ENCODE data around the gene RASGEF1C. TPM values are rescaled to one million over a fixed set of nuclear protein-coding genes. Genes with fewer than 3 reads are reported as not detected.

The RASGEF1C gene
- under 1 TPM in 1 of 2 donors, not detected in 1; 0.17 TPM for total RNA-seq
- long read RNA-seq, result 0 reads

DNA sequence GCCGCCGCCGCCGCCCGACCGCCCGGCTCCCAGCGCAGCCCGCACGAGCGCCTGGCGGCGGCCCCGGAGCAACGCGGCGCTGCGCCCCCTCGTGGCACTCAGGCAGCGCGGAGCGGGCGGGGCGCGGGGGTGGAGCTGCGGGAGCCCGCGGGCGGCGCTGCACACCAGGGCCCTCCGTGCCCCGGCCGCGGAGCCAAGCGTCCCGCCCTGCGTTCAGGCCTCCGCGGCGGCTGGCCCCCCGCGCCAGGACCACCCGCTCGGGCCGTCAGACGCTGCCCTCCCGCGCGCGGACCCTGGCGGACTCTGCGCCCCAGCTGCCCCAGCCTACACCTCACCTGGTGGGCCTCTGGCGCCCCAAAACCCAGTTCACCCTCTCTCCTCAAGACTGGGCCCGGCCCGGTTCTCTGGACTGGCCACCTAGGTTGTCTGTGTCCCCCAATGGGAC lies at the start of gene RASGEF1C:
Gene RASGEF1C (minus strand): TSS at position 75 of the 445 bp plus-strand sequence. CDS start 71,159 bp downstream, outside the sequence.
- intact Hi-C loops (cut with DNase I, micrococcal nuclease), result no loop called here
- ATAC-seq (peak; percentile 97), DNase-seq (peak in 1 of 2 donors; percentile 72)

DNA sequence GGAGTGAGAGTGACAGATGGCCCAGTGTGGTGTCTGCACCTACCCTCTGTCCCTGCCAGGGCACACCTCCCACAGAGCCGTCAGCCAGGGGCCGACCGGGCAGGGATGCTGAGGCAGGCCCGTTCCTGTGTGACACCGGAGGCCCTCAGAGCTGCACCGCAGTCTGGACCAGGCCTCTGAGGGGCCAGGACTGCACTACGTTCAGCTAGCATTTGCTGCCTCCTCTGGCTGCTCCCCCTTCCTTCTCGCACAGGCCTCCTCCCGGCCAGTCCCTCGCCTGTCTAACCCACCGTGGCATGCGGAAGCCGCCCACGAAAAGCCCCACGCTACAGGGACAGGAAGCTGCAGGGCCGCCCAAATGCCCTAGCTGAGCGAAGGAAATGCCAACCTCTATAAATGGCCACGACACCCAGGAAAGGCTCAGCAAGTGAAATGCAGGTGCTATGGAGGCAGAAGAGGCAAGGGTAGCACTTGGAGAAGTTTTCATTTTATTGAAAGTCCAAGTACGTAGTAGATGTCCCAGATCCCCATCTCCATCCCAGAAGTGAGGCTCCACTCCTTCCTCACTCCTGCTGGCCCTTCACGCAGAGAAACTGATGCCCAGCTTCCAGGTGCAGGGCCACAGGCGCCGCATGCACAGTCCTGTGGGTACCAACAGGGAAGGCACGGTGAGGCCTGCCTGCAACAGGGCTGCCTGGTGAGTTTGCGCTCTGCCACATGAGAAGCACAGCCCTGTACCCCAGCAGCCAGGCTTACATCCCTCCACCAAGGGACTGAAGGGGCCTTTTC lies 44.2 kb upstream of the RASGEF1C start:
- ATAC-seq, result no peak
- no peak for DNase-seq
- intact Hi-C loops (cut with DNase I, micrococcal nuclease), result no loop called here

DNA sequence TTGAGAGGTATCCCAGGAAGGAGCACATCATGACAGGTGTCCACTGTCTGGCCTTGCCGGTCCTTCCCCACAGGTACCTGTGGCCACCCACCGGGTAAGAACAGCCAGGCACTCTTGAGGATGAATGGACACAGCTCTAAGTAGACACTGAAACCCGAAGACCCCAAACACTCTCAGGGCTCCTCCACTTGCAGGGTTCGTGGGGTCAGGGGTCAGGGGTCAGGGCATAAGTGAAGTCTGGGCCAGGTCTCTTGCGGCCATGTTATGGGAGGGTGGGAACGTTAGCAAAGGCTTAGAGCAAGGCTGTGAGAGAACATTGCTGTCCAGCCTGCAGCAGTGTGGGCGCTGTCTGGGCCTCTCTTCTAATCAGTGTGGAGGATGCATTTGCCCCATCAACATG lies 42.9 kb upstream of the RASGEF1C start:
- DNase-seq (no peak), ATAC-seq (no peak)
- intact Hi-C loops (cut with DNase I, micrococcal nuclease), result no loop called here

DNA sequence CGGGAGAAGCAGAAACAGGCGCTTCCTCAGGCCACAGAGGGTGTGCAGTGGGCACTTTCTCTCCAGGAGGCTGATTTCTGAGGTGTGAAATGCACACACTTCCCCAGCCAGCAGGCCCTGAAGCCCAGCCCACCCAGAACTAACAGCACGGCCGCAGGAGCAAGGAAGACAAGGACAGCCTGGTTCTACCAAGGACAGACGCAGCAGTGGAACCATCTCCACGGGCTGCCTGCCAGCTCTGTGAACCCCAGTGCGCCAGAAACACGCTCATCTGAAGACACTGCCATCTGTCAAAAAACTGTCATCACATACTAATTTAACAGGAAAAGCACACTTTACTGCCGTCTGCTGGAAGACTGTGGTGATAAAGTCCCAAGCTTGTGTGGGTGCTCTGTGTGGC lies 42.1 kb upstream of the RASGEF1C start:
- DNase-seq (no peak), ATAC-seq (no peak)
- intact Hi-C loops (cut with DNase I, micrococcal nuclease), result no loop called here

DNA sequence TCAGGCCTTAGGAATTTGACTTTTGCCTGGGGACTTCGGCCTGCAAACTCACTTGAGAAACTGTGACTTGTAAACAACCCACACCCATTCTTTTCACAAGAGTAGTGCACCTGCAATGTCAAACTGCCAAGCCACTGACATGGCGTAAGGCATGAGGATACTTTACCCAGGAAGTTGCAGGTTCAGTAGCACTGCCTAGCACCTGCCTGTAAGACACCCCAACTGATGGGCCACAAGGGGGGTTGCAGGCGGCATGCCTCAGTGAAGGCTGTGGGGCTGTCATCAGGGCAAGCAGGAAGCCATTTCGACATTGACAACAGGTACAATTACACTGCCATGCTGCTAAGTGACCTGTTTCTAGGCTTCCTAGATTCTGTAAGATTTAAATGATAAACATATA lies 41.3 kb upstream of the RASGEF1C start:
- ATAC-seq (no peak), DNase-seq (no peak)
- intact Hi-C loops (cut with DNase I, micrococcal nuclease), result no loop called here

DNA sequence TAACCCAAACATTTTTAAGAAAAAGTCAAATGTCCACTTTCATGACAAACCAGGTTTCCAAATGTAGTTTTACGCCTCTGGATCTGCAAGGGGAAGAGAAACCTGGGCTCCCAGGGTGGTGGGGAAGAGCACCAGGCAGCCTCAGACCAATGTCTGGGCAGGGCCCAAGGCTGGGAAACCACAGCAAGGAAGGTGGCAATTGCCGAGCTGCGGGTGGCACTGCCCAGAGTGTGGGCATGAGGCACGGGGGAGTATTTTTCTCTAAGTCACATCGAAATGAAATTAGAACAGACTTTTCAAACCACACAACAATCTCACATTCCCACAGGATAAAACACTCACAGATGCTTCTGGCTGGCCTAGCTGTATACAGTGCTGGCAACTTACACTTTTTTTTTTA lies 32.6 kb upstream of the RASGEF1C start:
- ATAC-seq (no peak), DNase-seq (no peak)
- intact Hi-C loops (cut with DNase I, micrococcal nuclease), result no loop called here

DNA sequence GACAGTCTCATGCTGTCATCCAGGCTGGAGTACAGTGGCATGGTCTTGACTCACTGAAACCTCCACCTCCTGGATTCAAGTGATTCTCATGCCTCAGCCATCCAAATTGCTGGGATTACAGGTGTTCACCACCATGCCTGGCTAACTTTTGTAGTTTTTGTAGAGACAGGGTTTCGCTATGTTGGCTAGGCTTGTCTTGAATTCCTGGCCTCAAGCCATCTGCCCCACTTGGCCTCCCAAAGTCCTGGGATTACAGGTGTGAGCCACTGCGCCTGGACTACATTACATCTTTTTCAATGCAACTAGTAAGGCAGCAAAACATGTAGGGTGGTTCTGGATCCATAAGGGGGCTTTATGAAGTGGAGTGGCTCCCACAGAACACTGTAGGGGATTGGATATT lies 29.6 kb upstream of the RASGEF1C start:
- ATAC-seq, result no peak
- intact Hi-C loops (cut with DNase I, micrococcal nuclease), result no loop called here
- no peak for DNase-seq

DNA sequence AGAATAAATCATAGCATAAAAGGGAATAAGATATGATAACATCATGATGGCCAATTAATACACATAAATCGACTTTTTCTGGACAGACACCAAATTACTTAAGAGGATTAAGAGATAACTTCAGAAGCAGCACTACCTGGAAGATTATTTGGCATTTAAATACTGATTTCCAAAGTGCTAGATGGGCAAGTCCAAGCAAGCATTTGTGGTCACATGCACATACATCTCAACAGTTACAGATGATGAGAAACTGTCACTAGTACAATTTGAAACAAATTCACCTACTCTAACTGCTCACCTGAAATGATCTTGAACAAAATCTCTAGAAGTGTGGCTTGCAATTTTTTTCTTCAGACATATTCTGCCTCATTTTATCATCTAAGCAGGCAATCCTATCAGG lies 26.8 kb upstream of the RASGEF1C start:
- intact Hi-C loops (cut with DNase I, micrococcal nuclease), result no loop called here
- ATAC-seq (no peak), DNase-seq (no peak)

DNA sequence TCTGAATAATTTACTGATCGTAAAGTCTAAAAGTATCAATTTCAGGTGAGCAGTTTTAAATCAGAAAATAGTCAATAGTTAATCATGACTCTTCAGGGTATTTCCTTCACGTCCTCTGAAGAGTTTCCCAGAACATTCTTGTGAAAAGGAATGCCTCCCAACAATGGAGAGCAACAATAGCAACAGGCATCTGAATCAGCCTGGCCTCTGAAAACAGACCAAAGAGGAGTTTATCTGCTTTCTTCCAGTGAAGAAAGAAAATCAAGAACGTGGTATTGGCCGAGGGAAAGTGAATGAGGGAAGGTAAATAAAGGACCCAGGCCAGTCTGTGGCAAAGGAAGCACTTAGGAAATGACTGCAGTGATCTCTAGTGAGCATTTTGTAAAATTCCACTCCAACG lies 26.1 kb upstream of the RASGEF1C start:
- DNase-seq (no peak), ATAC-seq (no peak)
- intact Hi-C loops (cut with DNase I, micrococcal nuclease), result no loop called here

DNA sequence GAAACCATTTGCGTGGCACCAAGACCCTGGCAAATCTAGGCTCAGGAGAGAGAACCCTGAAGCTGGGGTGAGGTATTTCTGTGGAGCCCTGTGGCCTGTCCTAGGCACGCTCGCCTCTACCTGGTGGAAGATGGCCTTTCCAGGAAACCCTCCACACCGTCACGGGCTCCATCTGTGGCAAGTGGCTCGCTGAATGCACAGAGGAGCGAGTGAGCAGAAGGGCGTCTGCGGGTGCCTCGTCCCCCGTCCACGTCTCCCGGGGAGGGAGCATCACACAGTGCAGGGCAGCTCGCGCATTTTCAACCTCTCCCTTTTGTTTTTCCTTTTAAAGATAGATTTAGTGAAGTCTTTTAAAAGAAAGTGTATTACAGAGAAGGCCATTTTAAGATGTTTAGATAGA lies 25.3 kb upstream of the RASGEF1C start:
- intact Hi-C loops (cut with DNase I, micrococcal nuclease), result no loop called here
- DNase-seq, result no peak
- no peak for ATAC-seq

DNA sequence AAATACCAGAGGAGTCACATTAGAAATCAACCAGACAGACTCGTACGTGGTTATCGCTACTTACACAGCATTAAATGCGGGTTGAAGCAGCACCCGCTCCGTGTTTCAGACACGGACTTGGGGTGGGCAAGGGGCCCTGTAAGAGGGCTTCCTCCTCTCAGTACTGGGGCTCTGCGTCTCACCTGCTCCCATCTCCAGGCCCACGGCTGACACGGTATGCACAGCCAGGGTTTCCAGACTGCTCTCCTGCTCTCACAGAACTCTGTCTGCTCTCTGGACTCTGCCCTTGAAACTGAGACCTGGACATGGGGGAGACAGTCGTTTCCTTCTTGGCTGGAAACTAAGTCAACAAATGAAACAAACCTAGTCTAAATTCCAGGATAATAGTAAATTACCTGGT lies 24.7 kb upstream of the RASGEF1C start:
- DNase-seq, result no peak
- intact Hi-C loops (cut with DNase I, micrococcal nuclease), result no loop called here
- ATAC-seq, result no peak

DNA sequence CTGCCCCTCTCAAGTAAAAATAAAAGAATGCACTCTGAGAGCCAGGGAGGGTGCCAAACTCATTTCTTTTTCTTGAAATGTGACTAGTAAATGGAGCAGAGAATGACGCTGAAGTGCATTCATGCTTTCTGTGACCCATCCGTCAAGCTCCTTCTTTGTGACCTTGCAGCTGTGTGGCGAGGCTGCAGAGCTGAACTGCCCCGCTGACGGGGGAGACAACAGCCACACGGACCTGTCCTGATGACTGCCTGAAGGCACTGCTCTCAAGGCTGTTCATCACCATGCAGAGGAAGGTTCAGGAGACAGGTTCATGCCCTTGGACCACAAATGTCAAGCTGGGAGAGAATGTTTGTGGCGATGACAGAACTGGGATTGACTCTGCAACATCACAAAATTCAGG lies 21.0 kb upstream of the RASGEF1C start:
- DNase-seq, result no peak
- intact Hi-C loops (cut with DNase I, micrococcal nuclease), result no loop called here
- ATAC-seq, result no peak

DNA sequence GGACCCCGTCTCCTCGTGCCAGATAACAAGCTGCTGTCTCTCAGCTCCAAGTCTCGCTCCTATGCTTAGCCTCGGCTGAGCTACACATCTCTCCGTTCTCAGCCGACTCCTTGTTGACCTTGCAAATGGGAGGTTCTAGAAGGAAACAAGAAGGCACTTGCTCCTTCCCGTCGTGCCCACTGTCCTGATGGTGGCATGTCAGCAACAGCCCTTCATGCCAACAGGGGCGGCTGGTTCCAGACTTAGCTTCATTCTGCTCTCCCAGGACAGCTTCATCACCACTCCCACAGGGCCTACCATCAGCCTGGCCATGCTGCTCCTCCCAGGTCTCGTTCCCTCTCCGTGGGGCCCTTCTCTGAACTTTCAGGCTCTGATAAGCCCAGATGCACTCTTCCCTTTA lies 13.0 kb upstream of the RASGEF1C start:
- ATAC-seq (no peak), DNase-seq (no peak)
- intact Hi-C loops (cut with DNase I, micrococcal nuclease), result no loop called here

DNA sequence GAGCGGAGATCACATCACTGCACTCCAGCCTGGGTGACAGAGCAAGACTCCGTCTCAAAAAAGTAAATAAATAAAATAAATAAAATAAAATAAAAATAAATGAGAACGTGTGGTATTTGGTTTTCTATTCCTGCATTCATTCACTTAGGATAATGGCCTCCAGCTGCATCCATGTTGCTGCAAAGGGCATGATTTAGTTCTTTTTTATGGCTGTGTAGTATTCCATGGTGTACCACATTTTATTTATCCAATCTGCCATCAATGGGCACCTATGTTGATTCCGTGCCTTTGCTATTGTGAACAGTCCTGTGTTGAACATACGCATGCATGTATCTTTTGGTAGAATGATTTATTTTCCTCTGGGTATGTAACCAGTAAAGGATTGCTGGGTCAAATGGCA lies 8.8 kb upstream of the RASGEF1C start:
- ATAC-seq, result no peak
- intact Hi-C loops (cut with DNase I, micrococcal nuclease), result no loop called here

DNA sequence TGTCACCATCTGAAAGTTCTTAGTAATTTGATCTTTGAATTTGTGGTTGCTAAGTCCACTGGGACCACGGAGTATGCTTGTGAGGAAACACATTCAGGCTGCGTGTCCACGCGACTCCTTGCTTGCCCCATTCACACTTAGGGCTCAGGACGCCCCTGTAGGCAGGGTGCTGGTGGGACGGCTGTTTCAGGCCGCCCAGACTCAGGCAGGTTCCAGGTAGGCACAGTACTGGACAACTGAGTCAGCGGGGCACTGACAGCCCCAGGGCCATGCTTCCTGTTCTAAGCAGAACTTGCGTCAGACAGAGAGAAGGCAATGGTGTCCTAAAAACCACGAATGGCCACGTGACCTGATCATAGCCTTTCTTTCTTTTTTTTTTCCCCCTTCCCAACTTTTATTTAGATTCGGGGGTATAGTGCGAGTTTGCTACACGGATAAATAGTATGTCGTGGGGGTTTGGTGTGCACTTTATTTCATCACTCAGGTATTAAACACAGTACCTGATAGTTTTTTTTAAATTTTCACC lies 7.7 kb upstream of the RASGEF1C start:
- intact Hi-C loops (cut with DNase I, micrococcal nuclease), result no loop called here
- ATAC-seq, result no peak
- no peak for DNase-seq

More for the DNA sequence above, 8.8 kb upstream of the RASGEF1C start:
- no peak for DNase-seq

DNA sequence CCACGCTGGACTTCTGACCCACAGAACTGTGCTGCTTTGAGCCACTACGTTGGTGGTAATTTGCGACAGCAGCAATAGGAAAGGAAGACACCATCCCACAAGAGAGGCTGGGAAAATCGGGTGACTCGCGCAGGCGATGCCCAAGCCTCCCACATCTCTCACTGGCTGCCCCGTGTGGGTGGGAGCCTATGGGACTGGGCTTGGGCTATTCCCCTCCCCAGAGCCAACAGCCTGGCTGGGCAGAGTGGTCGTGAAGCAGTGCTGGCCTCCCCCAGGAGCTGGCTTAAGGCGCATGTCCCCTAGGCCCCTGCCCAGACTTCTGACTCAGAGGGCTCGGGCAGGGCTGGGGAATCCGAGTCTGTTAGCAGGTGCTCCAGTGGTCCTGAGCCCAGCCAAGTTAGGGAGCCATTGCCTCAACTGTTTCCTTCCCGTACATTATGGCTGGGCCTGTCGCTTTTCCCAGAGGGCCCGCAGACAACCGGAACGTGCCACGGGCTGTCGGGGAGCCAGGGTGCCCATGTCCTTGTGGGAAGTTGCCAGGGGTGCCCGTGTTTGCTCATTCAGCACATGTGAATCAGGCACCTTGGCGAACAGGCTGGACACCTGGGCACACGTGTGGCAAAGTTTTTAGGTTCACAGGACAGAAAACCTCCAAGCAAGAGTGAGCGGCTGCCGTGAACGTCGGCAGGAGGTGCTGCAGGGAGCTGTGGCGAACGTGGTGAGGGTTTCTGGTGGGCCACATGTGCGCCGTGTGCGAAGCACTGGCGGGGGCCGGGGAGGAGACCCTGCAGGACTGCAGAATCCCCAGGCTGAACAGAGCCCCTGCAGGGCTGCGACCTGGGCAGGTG lies 7.0 kb upstream of the RASGEF1C start:
- intact Hi-C loops (cut with DNase I, micrococcal nuclease), result no loop called here
- DNase-seq (no peak), ATAC-seq (no peak)

DNA sequence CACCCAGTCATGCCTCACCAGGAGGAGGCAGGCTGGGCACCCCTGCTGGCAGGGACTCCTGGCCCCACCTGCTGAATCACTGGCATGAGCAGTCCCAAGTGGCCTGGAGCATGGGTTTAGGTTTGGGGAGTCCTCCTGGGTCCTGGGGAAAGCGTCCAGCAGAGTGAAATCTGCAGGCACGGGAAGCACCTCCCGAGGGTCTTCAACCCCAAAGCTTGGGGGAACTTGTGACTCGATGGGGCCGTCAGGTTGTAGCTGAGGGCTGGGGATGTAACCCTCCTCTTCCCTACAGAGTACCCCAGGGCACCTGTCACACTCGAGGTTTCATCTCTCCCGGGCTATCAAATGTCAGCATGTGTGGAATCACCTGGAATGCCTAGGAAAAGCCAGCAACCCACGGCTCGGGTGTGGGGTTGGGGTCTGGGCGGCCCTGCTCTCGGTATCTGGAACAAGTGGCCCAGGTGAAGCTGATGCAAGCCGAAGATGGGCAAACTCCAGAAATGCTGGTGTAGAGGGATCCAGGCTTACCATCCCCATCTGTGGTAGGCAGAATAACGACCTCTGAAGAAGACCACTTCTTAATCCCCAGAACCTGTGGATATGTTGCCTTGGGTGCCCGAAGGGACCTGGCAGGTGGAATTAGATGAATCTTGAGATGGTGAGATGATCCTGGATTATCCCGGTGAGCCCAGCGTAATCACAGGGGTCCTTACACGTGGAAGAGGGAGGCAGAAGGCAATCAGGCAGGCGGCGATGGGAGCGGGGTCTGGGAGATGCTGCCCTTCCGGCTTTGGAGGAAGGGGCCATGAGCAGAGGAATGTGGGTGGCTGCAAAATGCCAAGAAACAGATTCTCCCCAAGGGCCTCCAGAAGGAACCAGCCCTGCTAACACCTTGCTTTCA lies 6.1 kb upstream of the RASGEF1C start:
- intact Hi-C loops (cut with DNase I, micrococcal nuclease), result no loop called here
- DNase-seq (no peak), ATAC-seq (no peak)

DNA sequence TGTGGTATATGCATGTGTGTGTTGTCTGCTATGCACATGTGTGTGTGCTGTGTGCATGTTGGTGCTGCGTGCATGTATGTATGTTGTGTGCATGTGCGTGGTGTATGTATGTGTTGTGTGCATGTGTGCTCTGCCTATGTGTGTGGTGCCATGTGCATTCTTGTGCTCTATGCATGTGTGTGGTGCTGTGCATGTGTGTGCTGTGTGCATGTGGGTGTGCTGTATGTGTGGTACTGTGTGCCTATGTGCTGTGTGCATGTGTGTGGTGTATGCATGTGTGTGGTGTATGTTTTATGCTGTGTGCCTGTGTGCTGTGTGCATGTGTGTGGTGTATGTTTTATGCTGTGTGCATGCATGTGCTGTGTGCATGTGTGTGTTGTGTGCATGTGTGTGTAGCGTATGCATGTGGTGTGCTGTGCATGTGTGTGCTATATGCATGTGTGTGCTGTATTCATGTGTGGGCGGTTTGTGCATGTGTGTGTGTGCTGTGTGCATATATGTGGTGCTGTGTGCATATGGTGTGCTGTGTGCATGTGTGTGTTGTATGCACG lies 4.7 kb upstream of the RASGEF1C start:
- intact Hi-C loops (cut with DNase I, micrococcal nuclease), result no loop called here
- ATAC-seq, result no peak
- DNase-seq, result no peak

DNA sequence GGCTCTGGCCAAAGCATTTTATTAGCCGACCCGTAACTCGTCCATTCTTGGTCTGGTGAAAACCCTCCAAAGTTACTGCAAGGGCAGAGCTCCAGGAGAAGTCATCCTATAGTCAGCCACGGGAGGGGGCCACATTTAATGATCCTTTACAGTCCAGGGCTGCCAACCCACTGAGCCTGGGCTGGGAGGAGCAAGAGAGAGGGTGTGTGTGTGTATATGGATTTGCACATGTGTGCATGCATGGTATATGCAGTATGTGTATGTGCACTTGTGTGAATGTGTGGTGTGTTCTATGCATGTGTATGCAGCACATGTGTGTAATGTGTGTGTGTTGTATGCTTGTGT lies 4.2 kb upstream of the RASGEF1C start:
- DNase-seq, result no peak
- intact Hi-C loops (cut with DNase I, micrococcal nuclease), result no loop called here
- ATAC-seq, result no peak
